ENCODE results near the gene LPCAT1. TPM values are rescaled to one million over a fixed set of nuclear protein-coding genes. Genes with fewer than 3 reads are reported as not detected.

LPCAT1 gene
- total and polyA plus RNA-seq, 2 of the 4 experiments (the other 2 are of a cell fraction) = 17.7 to 33.6 TPM

GRCh38 chr5:1550287-1551076, 26.7 kb upstream of the LPCAT1 start (continued):
- no peak for TF ChIP-seq RCOR1 (IDR thresholded peaks at IDR 0.05; ENCODE audit: insufficient replicate concordance, low read length)
- TF ChIP-seq RFX5 (IDR thresholded peaks at IDR 0.05; ENCODE audit: low read depth, low read length) = no peak
- TF ChIP-seq USF2 (IDR thresholded peaks at IDR 0.05; ENCODE audit: low read depth, low read length) = no peak

- 60% methylated on average over 4 of the region's 16 CpGs; no CpG with 5 or more reads in 1 of the 2 experiments for WGBS, 2 experiments (ENCODE audit: extremely low coverage in 2 of 2, insufficient read length in 1 of 2)
- Histone ChIP-seq H3K56ac (ENCODE audit: extremely low read depth, insufficient read depth, low read length) (no peak overlapping the region), H3K14ac (replicated peaks; ENCODE audit: low read depth, low read length) (no peak overlapping the region), H3K4me3 (ENCODE audit: insufficient read depth, low read depth, low read length) (no peak overlapping the region), H3K27ac (ENCODE audit: insufficient read depth, low read length) (no peak overlapping the region), H3K9me3 (ENCODE audit: control insufficient read depth, insufficient read depth, low read length) (no peaks in the 10 kb centered on the region), H2BK15ac (ENCODE audit: low read depth, low read length) (no peak overlapping the region), H3K18ac (ENCODE audit: low read depth, low read length) (no peak overlapping the region), H3K4me2 (ENCODE audit: low read depth, low read length) (no peak overlapping the region), H3K36me3 (ENCODE audit: control insufficient read depth, insufficient read depth, low read length) (no peaks in the 10 kb centered on the region), H3K79me1 (ENCODE audit: low read depth in 1 of 2, low read length in 2 of 2) (no peaks in the 10 kb centered on the region), H4K8ac (ENCODE audit: low read depth in 2 of 2, low read length in 2 of 2) (no peak overlapping the region), H3K23ac (ENCODE audit: low read depth, low read length) (no peak overlapping the region), H2BK120ac (ENCODE audit: low read depth, low read length) (no peak overlapping the region), H3K27me3 (ENCODE audit: control insufficient read depth, insufficient read depth, low read length) (peaks cover 58% of the 10 kb centered on the region), H3K9me1 (ENCODE audit: insufficient read depth, low read length) (peaks cover 10% of the 10 kb centered on the region; the same call in 1 of the 2 replicates), H2AK5ac (ENCODE audit: low read depth, low read length) (no peak overlapping the region), H4K20me1 (ENCODE audit: insufficient read depth, low read length) (no peaks in the 10 kb centered on the region; the same call in 1 of the 2 replicates), H2AK9ac (replicated peaks; ENCODE audit: low read depth, low read length, poor library complexity) (no peak overlapping the region), H3K9ac (ENCODE audit: low read depth, low read length) (no peak overlapping the region), H2BK5ac (ENCODE audit: low read depth, low read length, poor library complexity, severe bottlenecking) (no peak overlapping the region), H4K5ac (ENCODE audit: low read depth, low read length) (no peak overlapping the region), H3K4ac (ENCODE audit: low read depth, low read length) (no peak overlapping the region), H3K4me1 (ENCODE audit: control insufficient read depth, insufficient read depth, low read length) (no peaks in the 10 kb centered on the region), H2BK20ac (ENCODE audit: low read depth, low read length) (no peak overlapping the region), H4K91ac (ENCODE audit: insufficient read depth, low read depth, low read length) (no peak overlapping the region), H2AFZ (replicated peaks; ENCODE audit: low read length, poor library complexity) (no peak overlapping the region)
- in situ Hi-C loops (cut with MboI; ENCODE audit: low sequenced_read_pairs) (no loop called here), dilution Hi-C loops (cut with HindIII; ENCODE audit: low sequenced_read_pairs, unreplicated experiment) (no loop called here), intact Hi-C loops (cut with micrococcal nuclease) (no loop called here)
- ChIA-PET POLR2A (ENCODE audit: unreplicated experiment) (no interaction called here), CTCF (interaction anchor here (0.6 kb wide), 1 partner anchor 33 kb away, joined by 3 read pairs; no protein-coding TSS in a partner anchor)
- ATAC-seq (ENCODE audit: low read depth) (no peak), DNase-seq (no peak)
- no TSS peak for BruUV-seq (replicated peaks)
- no peak for TF ChIP-seq CEBPB (IDR thresholded peaks at IDR 0.05; ENCODE audit: low read depth, low read length)
- TF ChIP-seq USF2 (IDR thresholded peaks at IDR 0.05; ENCODE audit: low read depth, low read length) = no peak
- TF ChIP-seq CHD1 (IDR thresholded peaks at IDR 0.05; ENCODE audit: low read depth, low read length) = no peak
- TF ChIP-seq NFE2L2 (IDR thresholded peaks at IDR 0.05; ENCODE audit: low read depth, low read length) = no peak
- no peak for TF ChIP-seq MAZ (IDR thresholded peaks at IDR 0.05; ENCODE audit: borderline replicate concordance, low read depth, low read length)
- no peak for TF ChIP-seq MXI1 (IDR thresholded peaks at IDR 0.05; ENCODE audit: borderline replicate concordance, low read depth, low read length)
- no peak for TF ChIP-seq MAFK (IDR thresholded peaks at IDR 0.05; ENCODE audit: low read depth, low read length)
- no peak for TF ChIP-seq CTCF (conservative IDR thresholded peaks at IDR 0.05; ENCODE audit: low read depth, low read length)
- no peak for TF ChIP-seq FOS (IDR thresholded peaks at IDR 0.05; ENCODE audit: low read depth, low read length)
- no peak for TF ChIP-seq SMC3 (IDR thresholded peaks at IDR 0.05; ENCODE audit: low read depth, low read length)
Observed at GRCh38 chr5:1549475-1550030, 25.8 kb upstream of the LPCAT1 start.

All from IMR-90 (cell line).